Activated CD4-positive, CD25-positive, alpha-beta regulatory T cell (primary cell): ENCODE measurements around the gene TRPV2.
A peak's percentile ranks its signal among the peaks of the same experiment; 100 is the strongest.
"Not testable (repeated sequence)": the region's sequence is repeated elsewhere in the genome, so short reads cannot be mapped to it uniquely, and the experiment has no call there.

Experiments used
- DNase-seq, 4 experiments: peaks; one replicate each; lab custom pipeline; 2025; lab: John Stamatoyannopoulos, UW

TRPV2 gene

DNA sequence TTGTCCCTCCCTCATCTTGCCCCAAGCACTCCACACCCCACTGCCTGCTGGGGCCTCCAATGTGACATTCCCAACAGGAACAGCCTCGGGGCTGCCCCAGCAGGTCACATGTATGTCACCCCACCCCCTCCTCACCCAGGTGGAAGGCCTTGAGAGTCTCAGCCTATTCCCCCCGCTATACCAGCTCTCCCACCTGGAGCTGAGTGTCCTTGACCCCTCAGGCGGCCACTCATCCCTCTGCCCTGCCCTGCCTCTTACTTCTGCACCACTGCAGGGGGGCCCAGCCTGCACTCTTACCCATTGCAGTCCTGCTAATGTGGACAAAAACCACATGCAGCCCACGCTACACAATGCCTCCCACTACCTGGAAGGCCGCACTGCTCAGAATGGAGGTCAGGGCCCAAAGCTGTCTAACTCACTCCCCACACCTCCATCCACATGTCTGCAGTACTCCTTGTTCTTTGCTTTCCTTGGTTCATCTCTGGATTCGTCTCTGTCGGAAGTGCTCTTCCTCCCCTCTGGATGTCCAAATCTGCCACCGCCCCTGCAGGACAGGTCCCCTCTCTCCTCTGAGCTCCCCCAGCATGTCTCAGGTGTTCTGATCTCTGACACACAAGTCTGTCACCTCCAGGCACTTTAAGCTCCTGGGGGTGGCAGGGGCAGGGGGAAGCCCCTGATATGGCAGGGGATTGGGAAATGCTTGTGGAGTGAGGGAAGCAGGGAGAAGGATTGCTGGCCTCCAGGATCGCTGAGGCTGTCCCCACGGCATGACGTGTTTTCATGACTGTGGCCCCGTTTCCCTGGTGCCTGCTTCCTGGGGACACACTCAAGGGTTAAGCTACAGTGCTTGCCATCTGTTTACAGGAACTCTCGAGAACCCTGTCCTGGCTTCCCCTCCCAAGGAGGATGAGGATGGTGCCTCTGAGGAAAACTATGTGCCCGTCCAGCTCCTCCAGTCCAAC is 20.8 kb downstream of the TRPV2 start:
- no peak for DNase-seq

DNA sequence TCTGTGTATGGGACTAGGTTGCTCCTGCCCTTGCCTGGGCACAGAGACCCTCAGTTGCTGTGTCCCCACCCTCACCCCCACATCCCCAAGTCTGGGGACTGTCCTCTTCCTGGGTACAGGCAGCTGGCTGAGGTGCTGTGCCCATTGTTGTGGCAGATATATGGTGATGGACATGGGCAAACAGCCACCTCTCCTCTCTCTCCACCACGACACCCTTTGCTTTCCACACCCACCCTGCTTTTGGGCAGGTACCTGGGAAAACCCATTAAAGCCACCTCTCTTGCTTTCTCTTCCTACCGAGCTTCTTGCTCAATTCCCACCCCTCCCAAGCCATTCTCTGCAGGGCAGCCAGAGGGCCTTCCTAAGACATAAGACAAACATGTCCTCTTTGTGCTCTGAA is 21.7 kb downstream of the TRPV2 start:
- DNase-seq, result no peak

DNA sequence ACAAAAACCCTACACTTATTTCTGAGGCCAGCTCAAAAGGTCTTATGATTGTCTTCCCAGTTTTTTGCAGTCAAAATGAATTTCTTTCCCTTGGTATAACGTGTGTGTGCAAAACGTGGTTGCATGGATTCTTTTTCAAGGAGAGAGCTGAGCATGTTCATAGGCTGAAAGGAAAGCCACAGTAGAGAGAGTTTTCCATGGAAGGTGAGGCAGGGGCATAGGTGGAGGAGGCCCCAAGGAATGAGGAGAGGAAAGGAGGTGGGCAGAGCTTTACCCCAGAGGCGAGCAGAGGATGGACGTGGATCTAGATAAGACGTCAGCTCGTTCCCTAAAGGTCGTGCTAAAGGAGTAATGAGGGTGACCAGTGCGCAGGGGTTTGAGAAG is 22.8 kb downstream of the TRPV2 start:
- DNase-seq, result no peak

DNA sequence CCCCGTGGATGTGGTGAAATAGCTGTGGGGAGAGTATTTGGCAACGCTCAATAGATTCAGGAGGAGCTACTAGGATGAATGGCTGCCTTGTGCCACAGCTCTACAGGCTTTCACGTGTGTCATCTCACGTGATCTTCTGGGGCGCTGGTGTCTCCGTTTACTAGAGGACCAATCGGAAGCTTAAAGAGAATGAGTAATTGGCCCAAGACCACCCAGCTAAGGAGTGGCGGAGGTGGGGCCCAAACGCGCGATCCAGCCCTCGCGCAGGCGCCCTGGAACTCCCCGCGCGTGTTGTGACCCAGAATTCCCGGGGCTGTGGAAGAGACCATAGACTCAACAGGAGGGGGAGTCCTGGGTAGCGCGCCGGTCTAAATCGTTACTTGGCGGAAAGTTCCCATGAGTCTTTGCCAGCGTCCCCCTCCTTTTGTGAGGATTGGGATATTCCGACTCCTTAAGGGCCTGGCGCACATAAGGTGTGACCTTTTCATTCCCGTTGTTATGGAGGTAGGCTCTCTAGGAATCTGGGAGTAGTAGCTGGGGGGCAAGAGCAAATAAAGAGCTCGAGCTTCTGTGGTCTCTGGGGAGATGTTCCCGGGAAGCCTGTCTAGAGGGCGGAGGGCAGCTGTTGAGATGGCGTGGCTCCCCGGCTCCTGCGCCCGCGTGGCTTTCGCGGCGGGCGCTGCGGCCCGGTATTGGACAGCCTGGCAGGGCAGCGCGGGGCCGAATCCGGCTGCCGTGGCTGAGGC is 23.4 kb downstream of the TRPV2 start:
- DNase-seq, result peak; percentile 81 to 88 (median 84)

DNA sequence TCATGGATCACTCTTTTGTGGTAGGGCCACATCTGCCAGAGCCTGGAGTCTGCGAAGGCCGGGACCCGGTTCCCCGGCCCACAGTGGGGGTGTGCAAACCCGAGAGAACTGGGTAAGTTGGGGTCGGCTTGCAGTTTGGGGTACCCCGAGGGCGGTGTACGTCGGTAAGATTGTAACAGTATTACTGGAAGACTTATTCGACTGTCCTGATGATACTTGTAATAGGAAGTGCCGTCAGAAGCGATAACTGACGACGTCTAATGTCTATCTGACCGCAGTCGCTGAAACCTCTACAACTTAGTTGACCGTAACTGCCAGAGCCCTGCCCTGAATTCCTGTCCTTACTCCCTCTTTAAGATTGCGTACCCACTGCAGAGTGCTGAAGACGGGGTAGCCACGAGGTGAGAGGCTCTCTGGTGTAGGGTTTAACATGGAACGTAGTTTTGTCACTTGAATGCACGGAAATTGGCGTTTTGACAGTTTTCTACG is 24.0 kb downstream of the TRPV2 start:
- no peak for DNase-seq

DNA sequence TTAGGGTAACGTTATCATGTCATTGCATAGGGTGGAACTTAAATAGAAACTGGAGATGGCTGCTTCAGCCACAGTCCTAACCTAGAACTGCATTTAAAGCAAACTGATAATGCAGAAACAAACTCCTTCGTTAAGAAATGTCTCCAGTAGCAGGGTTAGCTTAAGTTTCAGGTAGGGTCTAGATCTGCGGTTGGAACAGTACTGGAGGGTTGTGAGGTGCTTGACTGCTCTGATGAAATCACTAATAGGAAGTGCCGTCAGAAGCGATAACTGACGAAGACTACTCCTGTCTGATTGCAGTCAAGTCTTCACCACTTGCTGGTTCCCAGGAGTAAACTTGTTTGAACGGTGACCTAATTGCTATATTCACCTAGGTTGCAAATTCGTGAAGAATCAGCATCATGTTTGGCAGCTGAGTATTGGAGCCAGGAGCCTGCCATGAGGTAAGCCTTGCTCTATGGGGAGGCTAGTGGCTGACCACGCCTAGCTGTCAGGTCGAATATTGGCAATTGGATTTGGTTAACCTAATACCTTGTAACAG is 24.5 kb downstream of the TRPV2 start:
- no peak for DNase-seq

DNA sequence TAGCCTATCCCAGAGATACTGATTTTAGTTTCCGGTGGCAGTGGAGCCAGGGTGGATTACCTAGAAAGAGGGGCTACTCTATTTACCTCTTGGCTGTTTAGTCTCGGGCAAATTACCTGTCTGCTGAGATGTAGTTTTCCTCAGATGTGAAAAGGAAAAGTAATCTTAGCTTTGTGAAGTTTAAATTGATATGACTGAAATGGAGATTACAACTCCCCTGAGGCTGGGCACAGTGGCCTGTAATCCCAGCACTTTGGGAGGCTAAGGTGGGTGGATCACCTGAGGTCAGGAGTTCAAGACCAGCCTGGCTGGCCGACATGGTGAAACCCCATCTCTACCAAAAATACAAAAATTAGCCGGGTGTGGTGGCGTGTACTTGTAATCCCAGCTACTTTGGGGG is 25.0 kb downstream of the TRPV2 start:
- not testable (repeated sequence) for DNase-seq

DNA sequence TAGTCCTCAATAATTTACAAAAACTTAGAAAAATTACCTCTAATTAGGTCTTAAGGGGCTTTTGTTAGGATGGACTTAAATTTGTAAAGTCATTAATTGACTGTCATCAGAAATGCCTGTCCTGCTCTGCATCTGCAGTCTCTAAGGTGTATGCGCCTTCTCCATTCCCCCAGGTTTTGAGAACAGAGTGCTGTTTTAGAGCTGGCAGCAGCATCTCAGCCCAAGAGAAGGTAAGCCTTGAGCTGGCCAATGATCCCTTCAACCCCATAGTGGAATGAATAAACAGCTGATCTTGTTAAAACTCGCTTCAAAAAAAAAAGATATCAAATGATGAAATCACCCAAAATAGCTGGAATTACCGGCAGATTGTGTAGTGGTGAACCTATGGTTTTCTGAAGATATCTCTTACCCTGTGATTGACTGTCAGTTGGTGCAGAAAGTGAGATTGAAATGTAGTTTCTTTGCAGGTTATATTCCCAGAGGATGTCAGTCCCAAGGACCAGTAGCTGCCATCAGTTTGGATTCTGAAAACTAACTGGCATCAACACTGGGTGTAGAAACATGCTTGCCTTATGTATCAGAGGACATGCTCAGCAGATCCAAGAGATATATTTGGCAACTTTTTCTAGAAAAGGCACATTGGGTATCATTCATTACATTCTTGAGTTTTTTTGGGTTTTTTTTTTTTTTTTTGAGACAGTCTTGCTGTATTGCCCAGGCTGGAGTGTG is 25.7 kb downstream of the TRPV2 start:
- DNase-seq, result no peak

DNA sequence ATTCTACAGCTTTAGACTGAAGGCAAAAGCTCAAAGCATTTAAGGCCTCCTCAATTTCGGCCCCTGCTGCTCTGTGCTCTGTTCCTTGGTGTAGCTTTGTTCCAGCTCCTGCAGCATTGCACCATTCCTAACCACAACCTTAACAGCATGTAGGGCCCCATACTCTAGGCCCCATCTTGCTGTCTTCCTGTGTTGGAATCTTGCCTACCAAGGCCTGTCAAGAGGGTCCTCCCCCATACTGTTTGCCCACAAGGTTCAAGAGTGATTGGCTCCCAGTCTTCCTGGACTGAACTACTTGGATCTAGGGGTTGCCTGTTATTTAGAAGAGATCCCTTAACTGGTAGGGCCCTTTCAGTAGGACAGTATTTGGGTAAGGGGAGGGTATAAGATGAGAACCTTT is 26.8 kb downstream of the TRPV2 start:
- DNase-seq, result no peak

DNA sequence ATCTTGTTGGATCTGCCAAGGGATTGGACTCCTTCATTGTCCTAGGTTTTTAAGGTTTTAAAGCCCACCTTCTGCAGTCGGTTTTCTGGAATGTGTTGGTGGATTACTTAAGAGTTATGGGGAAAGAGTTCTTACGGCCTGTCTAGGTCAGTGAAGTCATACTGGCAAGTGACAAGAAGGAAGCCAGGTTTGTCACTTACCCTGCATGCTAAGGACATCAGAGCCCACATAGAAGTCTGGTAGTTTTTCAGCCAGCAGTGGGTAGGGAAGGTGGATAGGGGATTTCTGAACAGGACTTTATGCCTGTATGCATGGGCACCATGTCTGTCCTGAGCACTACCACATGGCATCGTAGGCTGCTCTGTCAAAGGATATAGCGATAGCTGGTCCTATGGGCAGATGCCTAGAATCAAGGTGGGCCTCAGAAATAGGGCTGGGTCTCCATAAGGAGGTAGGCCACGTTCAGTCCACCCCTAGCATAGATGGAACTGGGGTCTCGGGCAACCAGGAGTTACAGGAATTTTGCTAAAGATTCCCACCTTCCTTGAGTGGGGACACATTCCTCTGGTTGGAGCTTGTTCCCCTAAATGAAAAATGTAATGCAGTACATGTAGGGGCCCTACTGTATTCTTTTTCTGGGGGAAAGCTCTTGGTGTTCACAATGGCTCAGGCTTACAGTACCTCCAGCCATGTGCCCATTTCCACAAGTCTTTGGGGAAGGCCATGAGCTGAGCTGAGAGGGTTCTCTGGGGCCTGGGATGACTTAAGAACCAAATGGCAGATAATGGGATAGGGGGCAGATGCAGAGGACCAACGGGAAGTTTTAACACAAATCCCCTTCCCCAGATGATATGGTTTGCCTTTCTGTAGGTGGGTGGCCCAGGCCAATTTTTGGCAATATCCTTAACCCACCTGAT is 27.5 kb downstream of the TRPV2 start:
- no peak for DNase-seq

DNA sequence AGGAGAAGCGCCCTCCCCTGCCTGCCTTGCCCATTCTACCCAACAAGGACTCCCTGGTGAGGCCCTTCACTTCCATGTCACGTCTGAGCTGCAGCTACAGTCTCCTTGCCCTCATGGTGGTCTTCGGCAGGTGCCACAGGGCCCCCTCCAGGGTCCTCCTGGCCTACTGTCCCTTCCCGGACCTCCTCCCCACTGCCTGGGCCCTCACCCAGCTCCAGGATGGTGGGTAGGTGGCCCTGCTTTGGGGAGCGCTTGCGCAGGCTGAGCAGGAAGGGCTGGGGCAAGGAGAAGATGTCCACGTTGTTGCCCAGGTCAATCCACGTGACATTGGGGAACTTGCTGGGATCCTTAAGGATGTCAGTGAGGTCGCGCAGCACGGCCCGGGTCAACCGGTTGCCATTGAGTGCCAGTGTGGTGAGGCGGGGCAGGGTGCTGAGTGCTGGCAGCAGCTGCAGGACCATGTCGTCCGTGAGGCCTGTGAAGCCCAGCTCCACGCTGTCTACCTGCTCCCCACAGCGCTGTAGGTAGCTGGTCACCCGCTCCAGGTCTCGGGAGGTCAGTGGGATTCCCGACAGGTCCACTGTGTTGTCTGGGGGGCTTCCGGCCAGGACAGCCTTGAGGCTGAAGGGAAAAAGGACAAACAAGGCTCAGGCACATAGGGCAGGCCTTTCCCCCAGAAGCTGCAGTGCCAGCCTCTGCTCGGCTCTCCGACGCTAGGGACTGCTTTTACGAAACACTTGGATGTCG is 28.3 kb downstream of the TRPV2 start:
- no peak for DNase-seq

DNA sequence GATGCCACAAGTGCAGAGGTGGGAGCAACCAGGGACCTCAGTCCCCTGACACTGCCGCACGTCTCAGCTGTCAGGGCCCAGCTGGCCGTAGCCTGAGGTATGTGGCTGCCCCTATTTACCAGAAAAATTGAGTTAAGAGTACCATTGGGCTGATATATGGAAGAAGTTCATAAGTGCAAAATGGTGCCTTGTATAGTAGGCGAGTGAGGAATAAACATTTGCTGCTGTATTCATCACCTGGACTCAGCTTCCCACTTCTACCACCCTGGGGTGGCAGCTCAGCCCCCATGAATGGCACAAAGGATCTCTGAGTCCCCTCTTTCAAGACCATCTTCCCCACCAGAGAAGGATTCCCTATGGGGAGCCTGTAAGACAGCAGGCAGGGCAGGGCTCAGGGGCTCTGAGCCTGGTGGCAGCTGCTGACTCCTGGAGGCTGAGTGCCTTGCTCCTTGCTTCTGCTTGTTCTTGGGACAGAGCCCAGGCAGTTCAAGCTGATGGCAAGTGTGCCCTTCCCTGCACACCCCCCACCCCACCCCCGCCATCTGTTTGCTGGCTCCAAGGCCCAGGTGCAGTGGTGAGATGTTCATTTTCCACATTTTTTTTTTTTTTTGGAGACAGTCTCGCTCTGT is 29.0 kb downstream of the TRPV2 start:
- no peak for DNase-seq

DNA sequence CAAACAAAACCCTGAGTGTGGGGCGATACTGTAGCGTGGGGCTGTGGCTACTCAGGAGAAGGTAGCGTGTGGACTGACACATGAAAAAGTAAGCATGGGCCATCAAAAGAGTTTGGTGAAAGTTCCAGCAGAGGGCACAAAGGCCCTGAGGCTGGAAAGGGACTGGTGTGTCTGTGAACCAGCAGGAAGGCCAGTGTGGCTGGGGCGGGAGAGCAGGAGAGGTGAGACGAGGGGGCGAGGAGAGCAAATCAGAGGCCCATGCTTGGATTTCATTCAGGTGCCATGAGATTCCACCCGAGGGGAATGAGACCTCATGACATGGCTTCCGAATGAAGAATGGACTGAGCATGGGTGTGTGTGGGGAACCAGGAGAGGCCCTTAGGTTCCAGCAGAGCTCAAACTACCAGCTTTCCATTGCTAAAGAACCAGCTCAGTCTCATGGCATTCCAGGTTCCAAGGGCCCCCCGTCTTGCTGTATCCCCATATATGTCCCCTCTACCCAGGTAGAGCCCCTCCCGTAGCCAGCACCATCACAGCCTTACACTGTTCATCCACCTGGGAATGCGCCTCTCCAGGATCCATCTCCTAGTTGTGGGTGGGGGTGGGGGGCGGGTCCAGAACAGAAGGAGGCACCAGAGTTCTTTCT is 31.1 kb downstream of the TRPV2 start:
- no peak for DNase-seq

DNA sequence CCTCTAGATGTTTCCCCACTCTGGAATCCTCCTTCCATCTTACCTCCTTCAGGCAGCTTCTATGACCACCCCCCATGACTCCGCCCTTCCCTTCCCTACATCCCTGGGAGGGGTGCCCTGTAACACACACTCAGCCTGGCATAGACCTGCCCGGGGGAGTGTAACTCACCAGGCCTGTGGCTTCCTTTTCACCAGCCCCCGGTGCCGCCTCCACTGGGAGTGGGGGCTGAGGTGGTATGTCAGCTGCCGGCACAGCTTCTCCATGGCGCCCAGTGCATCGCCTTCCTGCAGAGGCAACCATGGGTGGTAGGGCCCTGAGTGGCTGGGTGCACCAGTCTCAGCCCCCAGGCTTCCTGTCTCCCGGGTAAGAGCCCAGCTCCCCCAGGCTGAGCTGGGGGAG is 32.3 kb downstream of the TRPV2 start:
- no peak for DNase-seq

DNA sequence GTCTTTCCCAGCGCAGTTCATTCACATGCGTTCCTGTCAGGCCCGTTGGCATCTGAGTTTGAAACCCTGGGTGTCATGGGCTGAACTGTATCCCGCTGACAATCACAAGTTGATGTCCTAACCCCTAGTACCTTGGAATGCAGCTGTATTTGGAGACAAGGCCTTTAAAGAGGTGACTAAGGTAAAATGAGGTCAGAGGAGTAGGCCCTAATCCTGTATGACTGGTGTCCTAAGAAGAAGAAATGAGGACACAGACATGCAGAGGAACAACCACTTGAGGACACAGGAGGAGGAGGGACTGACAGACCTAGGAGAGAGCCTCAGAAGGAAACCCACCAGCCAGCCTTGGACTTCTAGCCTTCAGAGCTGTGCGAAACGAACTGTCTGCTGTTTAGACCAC is 33.1 kb downstream of the TRPV2 start:
- DNase-seq, result no peak

DNA sequence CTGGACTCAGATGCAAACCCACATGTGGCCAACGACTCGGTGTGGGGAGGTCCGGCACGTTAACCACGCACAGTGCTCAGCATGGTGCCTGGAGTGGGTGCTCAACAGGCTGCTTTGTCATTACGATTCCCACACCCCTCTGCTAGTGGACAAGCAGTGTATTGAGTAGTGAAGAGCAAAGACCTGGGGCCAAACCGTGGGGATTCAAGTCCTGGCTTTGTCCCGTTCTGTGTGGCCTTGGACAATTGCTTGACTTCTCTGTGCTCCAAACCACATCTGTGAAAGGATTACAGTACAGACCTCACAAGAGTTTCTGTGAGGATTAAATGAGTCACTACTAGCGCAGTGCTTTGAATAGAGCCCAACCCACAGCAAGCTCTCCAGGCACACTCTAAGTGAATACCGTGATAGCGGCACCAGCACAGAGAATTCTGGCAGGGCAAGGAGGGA is 33.8 kb downstream of the TRPV2 start:
- no peak for DNase-seq

DNA sequence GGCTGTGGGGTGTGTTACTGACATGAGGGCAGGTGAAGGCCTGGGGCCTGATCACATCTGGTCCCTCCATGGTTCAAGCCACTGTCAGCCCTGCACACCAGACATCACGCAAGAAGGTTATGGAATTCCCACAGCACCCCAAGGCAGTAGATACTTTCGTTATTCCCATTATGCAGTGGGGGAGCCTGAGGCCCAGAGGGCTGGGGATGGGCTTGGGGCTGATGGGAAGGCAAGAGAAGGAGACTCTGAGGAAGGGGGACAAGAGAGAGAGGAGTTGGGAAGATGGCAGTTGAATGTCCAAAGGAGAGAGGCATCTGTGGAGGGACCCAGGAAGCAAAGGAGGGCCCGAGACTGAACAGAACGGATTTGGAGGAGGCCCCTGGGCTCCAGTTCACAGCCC is 34.7 kb downstream of the TRPV2 start:
- DNase-seq, result no peak

DNA sequence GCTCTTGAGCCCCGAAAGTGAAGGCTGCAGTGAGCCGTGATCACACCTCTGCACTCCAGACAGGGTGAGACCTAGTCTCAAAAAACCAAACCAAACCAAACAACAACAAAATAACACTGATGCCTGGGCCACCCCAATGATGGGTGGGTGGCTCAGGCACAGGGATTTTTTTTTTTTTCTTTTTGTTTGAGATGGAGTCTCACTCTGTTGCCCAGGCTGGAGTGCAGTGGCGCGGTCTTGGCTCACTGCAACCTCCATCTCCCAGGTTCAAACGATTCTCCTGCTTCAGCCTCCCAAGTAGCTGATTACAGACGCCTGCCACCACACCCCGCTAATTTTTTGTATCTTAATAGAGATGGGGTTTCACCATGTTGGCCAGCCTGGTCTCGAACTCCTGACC is 36.9 kb downstream of the TRPV2 start:
- not testable (repeated sequence) for DNase-seq

DNA sequence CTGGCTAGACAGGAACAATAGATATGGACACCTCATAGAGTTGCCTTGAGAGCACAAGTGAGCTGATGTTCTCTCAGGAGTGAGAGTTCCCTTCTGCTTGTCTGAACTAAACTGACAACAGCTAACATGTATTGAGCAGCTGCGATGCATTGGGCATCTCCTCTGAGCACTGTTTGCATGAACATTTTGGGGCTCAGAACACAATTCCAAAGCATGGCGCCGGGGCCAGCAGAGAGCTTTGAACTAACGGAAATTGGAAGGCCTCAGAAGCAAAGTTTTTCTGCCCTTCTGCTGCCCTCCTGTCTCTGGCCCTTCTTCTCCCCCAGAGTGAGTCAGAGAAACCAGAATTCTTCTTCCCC is 38.1 kb downstream of the TRPV2 start:
- no peak for DNase-seq
